ENCODE data around the gene EPHA2. TPM values are rescaled to one million over a fixed set of nuclear protein-coding genes. Genes with fewer than 3 reads are reported as not detected.
"Not testable (repeated sequence)": the region's sequence is repeated elsewhere in the genome, so short reads cannot be mapped to it uniquely, and the experiment has no call there.

EPHA2 gene
- total RNA-seq, 1 donor from 2014 or later = 42.7 TPM

- no peak for DNase-seq (ENCODE audit: low spot score in 2 of 2)
- peaks cover 11 to 39% of the 10 kb centered on the region in 2 donors for H3K4me1 ChIP-seq
- intact Hi-C loops (cut with DNase I) = no loop called here
- no peaks in the 10 kb centered on the region for H3K36me3 ChIP-seq
- H3K4me3 ChIP-seq = no peak overlapping the region
- no peaks in the 10 kb centered on the region for H3K9me3 ChIP-seq
- H3K27ac ChIP-seq = peak overlapping the region in 1 of 2 donors; percentile 39
- no peaks in the 10 kb centered on the region for H3K27me3 ChIP-seq
- no peak for TF ChIP-seq CTCF (IDR thresholded peaks at IDR 0.05)
Measured at GRCh38 chr1:16172964-16173446, 17.1 kb upstream of the EPHA2 start.

DNA sequence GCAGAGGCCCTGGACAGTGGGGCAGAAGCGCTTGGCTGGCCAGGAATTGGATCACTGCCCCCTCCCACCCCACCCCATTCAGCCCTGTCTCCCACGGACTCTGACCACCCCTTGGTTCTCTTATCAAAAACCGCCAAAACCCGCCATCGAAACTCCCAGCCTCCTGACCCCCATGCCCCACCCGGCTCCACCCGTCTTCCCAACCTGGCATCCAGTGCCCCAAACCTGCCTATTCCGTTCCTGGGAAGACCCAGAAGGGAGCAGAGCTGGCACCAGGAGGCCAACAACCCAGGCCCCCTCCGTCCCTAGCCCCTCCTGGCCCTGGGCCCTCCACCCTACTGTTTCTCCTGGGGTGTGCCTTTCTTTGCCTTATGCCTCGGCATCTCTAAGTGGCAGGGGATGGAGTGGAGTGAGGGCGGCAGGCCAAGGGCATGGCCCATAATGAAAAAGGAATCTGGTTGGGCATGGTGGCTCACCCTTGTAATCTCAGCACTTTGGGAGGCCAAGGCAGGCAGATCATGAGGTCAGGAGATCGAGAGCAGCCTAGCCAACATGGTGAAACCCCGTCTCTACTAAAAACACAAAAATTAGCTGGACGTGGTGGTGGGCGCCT, 16.5 kb upstream of the EPHA2 start:
- Histone ChIP-seq H3K9me3 (no peaks in the 10 kb centered on the region), H3K4me1 (peaks cover 11 to 45% of the 10 kb centered on the region in 2 donors), H3K27ac (no peak overlapping the region), H3K36me3 (no peaks in the 10 kb centered on the region), H3K4me3 (no peak overlapping the region), H3K27me3 (no peaks in the 10 kb centered on the region)
- intact Hi-C loops (cut with DNase I) = no loop called here
- TF ChIP-seq CTCF (IDR thresholded peaks at IDR 0.05) = no peak
- no peak for DNase-seq (ENCODE audit: low spot score in 2 of 2)

- no peaks in the 10 kb centered on the region for H3K27me3 ChIP-seq
- no peaks in the 10 kb centered on the region for H3K36me3 ChIP-seq
- peaks cover 8 to 37% of the 10 kb centered on the region in 2 donors for H3K4me1 ChIP-seq
- DNase-seq (ENCODE audit: low spot score in 2 of 2) = no peak
- H3K9me3 ChIP-seq = no peaks in the 10 kb centered on the region
- H3K27ac ChIP-seq = no peak overlapping the region
- intact Hi-C loops (cut with DNase I) = no loop called here
- TF ChIP-seq CTCF (IDR thresholded peaks at IDR 0.05) = no peak
- no peak overlapping the region for H3K4me3 ChIP-seq
Measured at GRCh38 chr1:16171314-16172151, 15.7 kb upstream of the EPHA2 start.

DNA sequence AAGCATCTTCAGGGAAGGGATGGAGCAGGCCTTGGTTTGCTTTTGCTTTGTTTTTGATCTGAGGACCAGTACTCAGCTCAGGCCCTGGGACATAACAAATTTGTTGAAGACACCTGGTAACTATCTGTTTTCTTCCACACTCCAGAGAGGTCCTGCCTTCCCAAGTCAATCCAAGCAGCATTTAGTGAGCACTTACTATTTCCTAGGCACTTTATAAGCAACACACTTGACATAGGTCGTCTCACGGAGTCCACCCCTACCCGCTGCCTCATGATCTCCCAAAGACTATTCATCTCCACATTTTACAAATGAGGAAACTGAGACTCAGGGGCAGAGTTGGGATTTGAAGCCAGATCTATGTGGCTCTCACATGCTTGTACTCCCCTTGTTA, 14.4 kb upstream of the EPHA2 start:
- intact Hi-C loops (cut with DNase I) = no loop called here
- DNase-seq (ENCODE audit: low spot score in 2 of 2) = no peak
- no peak overlapping the region for H3K27ac ChIP-seq
- no peaks in the 10 kb centered on the region for H3K36me3 ChIP-seq
- H3K4me3 ChIP-seq = no peak overlapping the region
- no peaks in the 10 kb centered on the region for H3K27me3 ChIP-seq
- TF ChIP-seq CTCF (IDR thresholded peaks at IDR 0.05) = no peak
- H3K9me3 ChIP-seq = no peaks in the 10 kb centered on the region
- peaks cover 0 to 25% of the 10 kb centered on the region in 2 donors for H3K4me1 ChIP-seq

DNA sequence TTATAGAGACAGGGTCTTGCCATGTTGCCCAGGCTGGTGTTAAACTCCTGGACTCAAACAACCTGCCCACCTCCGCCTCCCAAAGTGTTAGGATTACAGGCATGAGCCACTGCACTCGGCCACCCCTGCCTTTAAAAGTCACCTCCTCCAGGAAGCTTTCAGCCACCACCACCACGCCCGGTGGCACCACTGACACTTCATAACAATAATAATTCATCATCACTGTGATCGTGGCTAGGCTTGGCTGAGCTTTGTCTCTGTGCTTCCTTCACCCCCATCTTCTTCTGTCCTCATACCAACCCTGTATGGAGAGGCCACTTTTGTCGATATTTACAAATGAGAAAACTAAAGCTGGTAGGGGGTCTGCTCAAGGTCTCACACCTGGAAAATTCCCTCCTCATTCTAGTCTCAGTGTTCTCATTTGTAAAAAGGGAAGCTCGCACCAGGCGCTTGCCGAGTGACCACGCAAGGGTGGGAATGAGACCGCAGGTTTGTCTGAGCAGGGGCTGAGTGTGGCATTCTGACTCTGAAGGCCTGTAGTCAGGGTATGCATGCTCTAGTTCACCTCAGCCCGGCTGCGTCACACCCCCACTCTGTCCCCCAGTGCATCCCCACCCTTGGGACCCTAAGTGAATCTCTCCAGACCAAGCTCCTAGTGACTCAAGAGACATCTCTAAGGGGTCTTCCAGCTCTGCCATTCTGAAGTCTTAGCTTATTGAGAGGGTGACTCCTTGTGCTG, 12.9 kb upstream of the EPHA2 start:
- no peak overlapping the region for H3K4me3 ChIP-seq
- H3K27ac ChIP-seq = no peak overlapping the region
- H3K27me3 ChIP-seq = no peaks in the 10 kb centered on the region
- intact Hi-C loops (cut with DNase I) = no loop called here
- H3K36me3 ChIP-seq = no peaks in the 10 kb centered on the region
- DNase-seq (ENCODE audit: low spot score in 2 of 2) = no peak
- H3K4me1 ChIP-seq = peaks cover 0 to 13% of the 10 kb centered on the region in 2 donors
- H3K9me3 ChIP-seq = no peaks in the 10 kb centered on the region
- no peak for TF ChIP-seq CTCF (IDR thresholded peaks at IDR 0.05)

GRCh38 chr1:16168144-16168495, 12.3 kb upstream of the EPHA2 start:
- intact Hi-C loops (cut with DNase I); H3K27me3 ChIP-seq; H3K27ac ChIP-seq: not testable (repeated sequence)

More at GRCh38 chr1:16168144-16168495, 12.3 kb upstream of the EPHA2 start:
- not testable (repeated sequence) for H3K36me3 ChIP-seq; H3K4me1 ChIP-seq; H3K9me3 ChIP-seq; DNase-seq (ENCODE audit: low spot score in 2 of 2)
- H3K4me3 ChIP-seq = peak overlapping the region; percentile 48 to 66
